ENCODE results near the gene PERCC1.

PERCC1 gene

DNA sequence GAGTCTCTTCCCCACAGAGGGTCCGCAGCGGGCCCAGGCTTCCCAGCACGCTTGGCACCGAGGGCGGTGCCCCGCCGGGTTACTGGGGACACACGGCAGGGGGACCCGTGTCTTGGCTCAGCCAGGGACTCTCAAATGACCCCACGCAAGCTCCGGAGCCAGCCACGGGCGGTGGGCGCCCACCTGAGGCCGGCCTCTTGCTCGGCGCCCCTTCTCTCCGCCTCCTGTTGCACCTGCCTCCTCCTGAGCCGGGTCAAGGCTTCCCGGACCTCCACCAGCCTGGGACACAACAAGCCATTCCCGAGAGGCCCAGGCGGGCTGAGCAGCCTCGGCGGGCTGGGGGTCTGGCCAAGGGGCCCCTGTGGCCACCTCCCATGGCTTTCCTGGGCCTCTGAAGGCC, 11.8 kb downstream of the PERCC1 start:
- no peak for TF ChIP-seq CTCF (IDR thresholded peaks at IDR 0.05; ENCODE audit: low read depth, low read length)
- no peak for DNase-seq (ENCODE audit: extremely low read depth, low read depth)

- TF ChIP-seq CTCF (IDR thresholded peaks at IDR 0.05; ENCODE audit: low read depth, low read length) = no peak
- DNase-seq (ENCODE audit: extremely low read depth, low read depth) = no peak
Observed at GRCh38 chr16:1443403-1443973, 12.6 kb downstream of the PERCC1 start.

GRCh38 chr16:1443980-1444729, 13.3 kb downstream of the PERCC1 start, which contains the start of gene CCDC154:
Gene CCDC154 (minus strand): TSS chr16:1444556. CDS start chr16:1444322, 234 bp downstream.
- no peak for TF ChIP-seq CTCF (IDR thresholded peaks at IDR 0.05; ENCODE audit: low read depth, low read length)
- no peak for DNase-seq (ENCODE audit: extremely low read depth, low read depth)

- TF ChIP-seq CTCF (IDR thresholded peaks at IDR 0.05; ENCODE audit: low read depth, low read length) = no peak
- no peak for DNase-seq (ENCODE audit: extremely low read depth, low read depth)
Observed at GRCh38 chr16:1444730-1445517, 14.0 kb downstream of the PERCC1 start.

GRCh38 chr16:1445518-1446203, 14.8 kb downstream of the PERCC1 start:
- no peak for TF ChIP-seq CTCF (IDR thresholded peaks at IDR 0.05; ENCODE audit: low read depth, low read length)
- no peak for DNase-seq (ENCODE audit: extremely low read depth, low read depth)

DNA sequence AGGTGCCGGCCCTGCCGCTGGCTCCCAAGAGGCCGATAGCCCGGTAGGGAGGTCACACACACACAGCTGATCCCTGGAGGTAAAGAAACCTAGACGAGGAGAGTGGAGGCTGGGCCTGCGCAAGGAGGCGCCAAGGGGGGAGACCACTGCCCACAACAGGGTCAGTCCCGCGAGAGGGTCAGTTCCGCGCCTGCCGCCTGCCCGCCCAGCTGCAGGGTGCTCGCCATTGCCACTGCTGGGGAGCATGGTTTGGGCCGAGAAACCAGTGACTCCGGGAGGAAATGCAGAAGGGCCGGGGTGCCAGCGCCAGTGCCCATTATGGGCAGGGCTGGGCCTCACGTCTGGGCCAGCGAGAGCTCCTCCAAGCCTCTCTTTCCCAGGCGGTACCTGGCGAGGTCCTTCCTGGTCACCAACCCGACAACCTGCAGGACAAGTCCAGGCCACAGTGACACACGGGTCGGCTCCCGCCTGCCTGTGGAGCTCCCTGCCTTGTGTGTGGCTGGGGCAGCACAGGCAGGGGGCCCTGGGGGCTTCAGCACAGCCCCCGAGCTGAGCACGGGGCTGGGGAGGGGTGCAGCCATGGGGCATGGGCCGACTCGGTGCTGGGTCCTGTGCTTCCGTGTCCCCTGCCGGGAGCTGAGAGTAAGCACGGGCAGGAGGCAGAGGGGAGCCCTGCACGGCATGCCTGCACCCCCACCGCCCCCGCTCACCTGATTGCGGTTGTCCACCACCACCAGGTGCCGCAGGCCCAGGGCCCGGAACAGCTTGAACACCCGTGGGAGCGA, 15.6 kb downstream of the PERCC1 start:
- DNase-seq (ENCODE audit: extremely low read depth, low read depth) = no peak
- TF ChIP-seq CTCF (IDR thresholded peaks at IDR 0.05; ENCODE audit: low read depth, low read length) = no peak
